K562 (cell line): ENCODE measurements around the gene GNG3. TPM values are rescaled to one million over a fixed set of nuclear protein-coding genes. Genes with fewer than 3 reads are reported as not detected.

ENCODE experiments used
- BHLHE40 ChIP-seq: IDR thresholded peaks from 2 replicates; pipeline ENCODE4 v1.6.1; 2011; ENCODE audit warnings: low read length, improper control_type of control experiment
- CREM ChIP-seq: IDR thresholded peaks from 2 replicates; pipeline ENCODE4 v1.6.1; 2014; ENCODE audit warnings: antibody characterized with exemption, low read depth
- FOXK2 ChIP-seq, 2 experiments: fragments of 450-650 bp; IDR thresholded peaks in 1 of 2; conservative IDR thresholded peaks in 1 of 2; 2 replicates each; pipeline ENCODE4 v1.6.1; 2016; ENCODE audit warnings: low read depth in 2 of 2, mild to moderate bottlenecking in 1 of 2
- FOXM1 ChIP-seq, 2 experiments: fragments of 450-650 bp in 1 of 2; sonication (generic) in 1 of 2; formaldehyde crosslinking in 1 of 2; IDR thresholded peaks; 2 replicates each; pipeline versions ENCODE4 v1.6.1 to v1.9.0; 2017 to 2022; ENCODE audit warnings: low read depth in 2 of 2, mild to moderate bottlenecking in 2 of 2, missing genetic modification reagents in 1 of 2, moderate library complexity in 1 of 2
- KLF10 ChIP-seq: fragments of 250-450 bp; sonication (Bioruptor Pico); IDR thresholded peaks from 2 replicates; pipeline ENCODE4 v1.6.1; 2021; ENCODE audit warnings: matching md5 sums
- MYNN ChIP-seq, 2 experiments: sonication (generic); formaldehyde crosslinking in 1 of 2; IDR thresholded peaks; 2 replicates each; pipeline versions ENCODE4 v1.5.0 to v1.6.1; 2016 to 2020; ENCODE audit warnings: antibody characterized with exemption in 1 of 2, missing genetic modification reagents in 1 of 2
- NR1H2 ChIP-seq: sonication (generic); formaldehyde crosslinking; IDR thresholded peaks from 2 replicates; pipeline ENCODE4 v1.4.0; 2020; ENCODE audit warnings: mild to moderate bottlenecking, missing genetic modification reagents
- RCOR1 ChIP-seq, 2 experiments: IDR thresholded peaks; 2 replicates each; pipeline ENCODE4 v1.6.1; 2012; ENCODE audit warnings: low read depth in 2 of 2, low read length in 2 of 2, borderline replicate concordance in 1 of 2, improper control_type of control experiment in 1 of 2
- SIN3A ChIP-seq, 2 experiments: fragments of 150-350 bp in 1 of 2; IDR thresholded peaks; 2 replicates each; pipeline ENCODE4 v1.6.1; 2011 to 2016; ENCODE audit warnings: borderline replicate concordance in 2 of 2, low read depth in 2 of 2, low read length in 2 of 2, mild to moderate bottlenecking in 2 of 2, moderate library complexity in 2 of 2; ENCODE audit not compliant: control insufficient read depth in 1 of 2
- TBP ChIP-seq: optimal IDR thresholded peaks from 2 replicates; pipeline ENCODE3; 2011; ENCODE audit warnings: low read depth, low read length, improper control_type of control experiment
- TCFL5 ChIP-seq: fragments of 250-450 bp; sonication (Bioruptor Pico); conservative IDR thresholded peaks from 2 replicates; pipeline ENCODE4 v1.6.1; 2021; ENCODE audit warnings: mild to moderate bottlenecking, moderate library complexity, matching md5 sums
- TFAM ChIP-seq: fragments of 250-450 bp; sonication (Bioruptor Pico); conservative IDR thresholded peaks from 2 replicates; pipeline ENCODE4 v1.5.0; 2021; ENCODE audit warnings: mild to moderate bottlenecking, moderate library complexity
- ZNF146 ChIP-seq: IDR thresholded peaks from one replicate; pipeline ENCODE4 v1.6.1; 2018; ENCODE audit warnings: missing compliant biosample characterization; ENCODE audit not compliant: unreplicated experiment
- ZNF696 ChIP-seq: fragments of 250-450 bp; sonication (Bioruptor Pico); conservative IDR thresholded peaks from 2 replicates; pipeline ENCODE4 v1.4.0; 2020; ENCODE audit warnings: mild to moderate bottlenecking, moderate library complexity
- ZNF707 ChIP-seq: fragments of 250-450 bp; sonication (Bioruptor Pico); conservative IDR thresholded peaks from 2 replicates; pipeline ENCODE4 v1.8.0; 2022; ENCODE audit warnings: inconsistent platforms, mild to moderate bottlenecking, moderate library complexity
- ZNF717 ChIP-seq: fragments of 250-450 bp; sonication (Bioruptor Pico); IDR thresholded peaks from 2 replicates; pipeline ENCODE4 v1.5.0; 2021
- polyA plus RNA-seq, 8 experiments: library from polyadenylated mRNA; depleted of rRNA in 4 of 8; stranded (reverse) in 5 of 8; unstranded in 3 of 8; fragments of >200 nt; fragmentation: Nextera tagmentation in 2 of 8; fragmentation: Illumina TruSeq in 1 of 8; extraction: Ambion mirVana in 2 of 8; extraction: Trizol in 1 of 8; gene quantifications; 2 replicates each; pipeline versions ENCODE4 v1.2.1 to v1.2.3, GENCODE V29; 2011 to 2014; ENCODE audit warnings: inconsistent platforms in 1 of 8, missing spikeins in 1 of 8
- total RNA-seq, 7 experiments: library from RNA; depleted of rRNA in 6 of 7; stranded (reverse); fragments of >200 nt in 6 of 7; fragmentation: Illumina TruSeq in 2 of 7; extraction: Trizol in 2 of 7; gene quantifications; 2 replicates each; pipeline versions ENCODE4 v1.2.1 to v1.2.3, GENCODE V29; 2011 to 2021; ENCODE audit warnings: low replicate concordance in 1 of 7
- TF ChIP-seq, protein P1 (sequence below): fragments of 450-650 bp; IDR thresholded peaks from 2 replicates; pipeline ENCODE4 v1.6.1; 2018; ENCODE audit not compliant: partially characterized antibody
- TF ChIP-seq, protein P2 (sequence below): sonication (generic); formaldehyde crosslinking; IDR thresholded peaks from 2 replicates; pipeline ENCODE4 v1.8.1; 2023; ENCODE audit warnings: mild to moderate bottlenecking, missing genetic modification reagents
- TF ChIP-seq, protein P3 (sequence below): fragments of 250-450 bp; sonication (Bioruptor Pico); IDR thresholded peaks from 2 replicates; pipeline ENCODE4 v1.8.0; 2022; ENCODE audit warnings: inconsistent platforms
- TF ChIP-seq, protein P4 (sequence below): sonication (generic); IDR thresholded peaks from 2 replicates; pipeline ENCODE4 v1.6.1; 2016

The GNG3 gene
- total and polyA plus RNA-seq, 9 of the 15 experiments (the other 6 are each of a cell fraction or from before 2014, with no cell fraction given) = 0.07 TPM; not detected in 8

DNA sequence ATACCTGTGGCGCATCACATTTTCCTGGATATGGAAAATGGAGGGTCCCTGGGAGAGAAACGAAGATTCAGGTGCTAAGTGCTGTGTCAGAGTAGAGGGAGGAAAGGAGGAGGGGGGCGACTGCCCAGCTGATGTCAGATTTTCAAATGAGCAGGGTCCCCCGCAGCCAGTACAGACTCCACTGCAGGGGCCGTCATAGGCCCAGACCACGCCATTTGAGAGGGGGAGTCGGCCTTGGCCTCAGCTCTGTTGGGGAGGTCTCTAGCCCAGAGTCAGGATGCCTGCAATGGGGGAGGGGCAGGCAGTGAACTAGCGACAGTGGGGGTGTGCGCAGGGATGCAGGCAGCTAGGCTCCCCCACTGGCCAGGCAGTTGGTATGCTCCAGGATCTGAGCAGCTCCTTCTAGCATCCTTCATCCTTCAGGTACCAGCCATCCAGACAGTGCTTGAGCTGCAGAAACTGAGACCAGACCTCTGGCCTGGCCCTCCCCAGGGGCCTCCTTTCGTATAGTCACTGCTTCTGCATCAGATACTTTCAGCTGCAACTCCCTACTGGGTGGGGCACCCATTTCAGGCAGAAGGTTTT lies at the start of gene GNG3, which contains the start of gene BSCL2 (continued):
- TF ChIP-seq, protein P1, sequence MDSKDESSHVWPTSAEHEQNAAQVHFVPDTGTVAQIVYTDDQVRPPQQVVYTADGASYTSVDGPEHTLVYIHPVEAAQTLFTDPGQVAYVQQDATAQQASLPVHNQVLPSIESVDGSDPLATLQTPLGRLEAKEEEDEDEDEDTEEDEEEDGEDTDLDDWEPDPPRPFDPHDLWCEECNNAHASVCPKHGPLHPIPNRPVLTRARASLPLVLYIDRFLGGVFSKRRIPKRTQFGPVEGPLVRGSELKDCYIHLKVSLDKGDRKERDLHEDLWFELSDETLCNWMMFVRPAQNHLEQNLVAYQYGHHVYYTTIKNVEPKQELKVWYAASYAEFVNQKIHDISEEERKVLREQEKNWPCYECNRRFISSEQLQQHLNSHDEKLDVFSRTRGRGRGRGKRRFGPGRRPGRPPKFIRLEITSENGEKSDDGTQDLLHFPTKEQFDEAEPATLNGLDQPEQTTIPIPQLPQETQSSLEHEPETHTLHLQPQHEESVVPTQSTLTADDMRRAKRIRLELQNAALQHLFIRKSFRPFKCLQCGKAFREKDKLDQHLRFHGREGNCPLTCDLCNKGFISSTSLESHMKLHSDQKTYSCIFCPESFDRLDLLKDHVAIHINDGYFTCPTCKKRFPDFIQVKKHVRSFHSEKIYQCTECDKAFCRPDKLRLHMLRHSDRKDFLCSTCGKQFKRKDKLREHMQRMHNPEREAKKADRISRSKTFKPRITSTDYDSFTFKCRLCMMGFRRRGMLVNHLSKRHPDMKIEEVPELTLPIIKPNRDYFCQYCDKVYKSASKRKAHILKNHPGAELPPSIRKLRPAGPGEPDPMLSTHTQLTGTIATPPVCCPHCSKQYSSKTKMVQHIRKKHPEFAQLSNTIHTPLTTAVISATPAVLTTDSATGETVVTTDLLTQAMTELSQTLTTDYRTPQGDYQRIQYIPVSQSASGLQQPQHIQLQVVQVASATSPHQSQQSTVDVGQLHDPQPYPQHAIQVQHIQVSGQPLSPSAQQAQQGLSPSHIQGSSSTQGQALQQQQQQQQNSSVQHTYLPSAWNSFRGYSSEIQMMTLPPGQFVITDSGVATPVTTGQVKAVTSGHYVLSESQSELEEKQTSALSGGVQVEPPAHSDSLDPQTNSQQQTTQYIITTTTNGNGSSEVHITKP = peak; percentile 99
- no peak for TF ChIP-seq SIN3A (IDR thresholded peaks at IDR 0.05; ENCODE audit: borderline replicate concordance in 2 of 2, control insufficient read depth in 1 of 2, low read depth in 2 of 2, low read length in 2 of 2)
- no peak for TF ChIP-seq ZNF707
- peak in 1 of 2 experiments; percentile 96; a peak in 2 of 4 replicates for TF ChIP-seq FOXK2 (conservative IDR thresholded peaks at IDR 0.05 in 1 of 2, IDR thresholded peaks at IDR 0.05 in 1 of 2; ENCODE audit: low read depth in 2 of 2)
- TF ChIP-seq, protein P2, sequence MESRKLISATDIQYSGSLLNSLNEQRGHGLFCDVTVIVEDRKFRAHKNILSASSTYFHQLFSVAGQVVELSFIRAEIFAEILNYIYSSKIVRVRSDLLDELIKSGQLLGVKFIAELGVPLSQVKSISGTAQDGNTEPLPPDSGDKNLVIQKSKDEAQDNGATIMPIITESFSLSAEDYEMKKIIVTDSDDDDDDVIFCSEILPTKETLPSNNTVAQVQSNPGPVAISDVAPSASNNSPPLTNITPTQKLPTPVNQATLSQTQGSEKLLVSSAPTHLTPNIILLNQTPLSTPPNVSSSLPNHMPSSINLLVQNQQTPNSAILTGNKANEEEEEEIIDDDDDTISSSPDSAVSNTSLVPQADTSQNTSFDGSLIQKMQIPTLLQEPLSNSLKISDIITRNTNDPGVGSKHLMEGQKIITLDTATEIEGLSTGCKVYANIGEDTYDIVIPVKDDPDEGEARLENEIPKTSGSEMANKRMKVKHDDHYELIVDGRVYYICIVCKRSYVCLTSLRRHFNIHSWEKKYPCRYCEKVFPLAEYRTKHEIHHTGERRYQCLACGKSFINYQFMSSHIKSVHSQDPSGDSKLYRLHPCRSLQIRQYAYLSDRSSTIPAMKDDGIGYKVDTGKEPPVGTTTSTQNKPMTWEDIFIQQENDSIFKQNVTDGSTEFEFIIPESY (CRISPR knock-in tag) = peak; percentile 69
- no peak for TF ChIP-seq ZNF696
- no peak for TF ChIP-seq KLF10
- TF ChIP-seq, protein P3, sequence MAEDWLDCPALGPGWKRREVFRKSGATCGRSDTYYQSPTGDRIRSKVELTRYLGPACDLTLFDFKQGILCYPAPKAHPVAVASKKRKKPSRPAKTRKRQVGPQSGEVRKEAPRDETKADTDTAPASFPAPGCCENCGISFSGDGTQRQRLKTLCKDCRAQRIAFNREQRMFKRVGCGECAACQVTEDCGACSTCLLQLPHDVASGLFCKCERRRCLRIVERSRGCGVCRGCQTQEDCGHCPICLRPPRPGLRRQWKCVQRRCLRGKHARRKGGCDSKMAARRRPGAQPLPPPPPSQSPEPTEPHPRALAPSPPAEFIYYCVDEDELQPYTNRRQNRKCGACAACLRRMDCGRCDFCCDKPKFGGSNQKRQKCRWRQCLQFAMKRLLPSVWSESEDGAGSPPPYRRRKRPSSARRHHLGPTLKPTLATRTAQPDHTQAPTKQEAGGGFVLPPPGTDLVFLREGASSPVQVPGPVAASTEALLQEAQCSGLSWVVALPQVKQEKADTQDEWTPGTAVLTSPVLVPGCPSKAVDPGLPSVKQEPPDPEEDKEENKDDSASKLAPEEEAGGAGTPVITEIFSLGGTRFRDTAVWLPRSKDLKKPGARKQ (CRISPR knock-in tag) = no peak
- peak in 1 of 2 experiments; percentile 71; a peak in 1 of 4 replicates for TF ChIP-seq RCOR1 (IDR thresholded peaks at IDR 0.05; ENCODE audit: borderline replicate concordance in 1 of 2, low read depth in 2 of 2, low read length in 2 of 2)
- TF ChIP-seq ZNF717 (CRISPR knock-in tag) = no peak
- TF ChIP-seq MYNN (IDR thresholded peaks at IDR 0.05) = no peak
- no peak for TF ChIP-seq MYNN (CRISPR knock-in tag; IDR thresholded peaks at IDR 0.05)
- TF ChIP-seq NR1H2 = no peak
- TF ChIP-seq BHLHE40 = peak; percentile 82
- 0 out of 2 replicates have a peak, but pooled peaks have one; percentile 12 for TF ChIP-seq CREM
- no peak for TF ChIP-seq FOXM1 (IDR thresholded peaks at IDR 0.05; ENCODE audit: low read depth)
- TF ChIP-seq FOXM1 (CRISPR knock-in tag; IDR thresholded peaks at IDR 0.05; ENCODE audit: low read depth) = no peak
- TF ChIP-seq, protein P4, sequence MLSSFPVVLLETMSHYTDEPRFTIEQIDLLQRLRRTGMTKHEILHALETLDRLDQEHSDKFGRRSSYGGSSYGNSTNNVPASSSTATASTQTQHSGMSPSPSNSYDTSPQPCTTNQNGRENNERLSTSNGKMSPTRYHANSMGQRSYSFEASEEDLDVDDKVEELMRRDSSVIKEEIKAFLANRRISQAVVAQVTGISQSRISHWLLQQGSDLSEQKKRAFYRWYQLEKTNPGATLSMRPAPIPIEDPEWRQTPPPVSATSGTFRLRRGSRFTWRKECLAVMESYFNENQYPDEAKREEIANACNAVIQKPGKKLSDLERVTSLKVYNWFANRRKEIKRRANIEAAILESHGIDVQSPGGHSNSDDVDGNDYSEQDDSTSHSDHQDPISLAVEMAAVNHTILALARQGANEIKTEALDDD = no peak
- TF ChIP-seq TFAM (CRISPR knock-in tag) = no peak
- TF ChIP-seq ZNF146 (CRISPR knock-in tag) = no peak
- no peak for TF ChIP-seq TCFL5 (CRISPR knock-in tag)
- TF ChIP-seq TBP = peak; percentile 13
